SK-N-SH (cell line): Measurements from ENCODE around the gene SYCN.

ENCODE experiments used
- CTCF ChIP-seq: fragments of 200-600 bp; sonication (generic); IDR thresholded peaks from 2 replicates; pipeline ENCODE4 v1.6.1; 2017; ENCODE audit warnings: antibody characterized with exemption, mild to moderate bottlenecking, moderate library complexity
- EP300 ChIP-seq, 2 experiments: IDR thresholded peaks; 2 replicates each; pipeline versions ENCODE4 v1.4.0 to v1.6.1; 2012; ENCODE audit warnings: borderline replicate concordance in 1 of 2, low read depth in 1 of 2, low read length in 1 of 2
- FOSL2 ChIP-seq: IDR thresholded peaks from 2 replicates; pipeline ENCODE4 v1.4.0; 2012; ENCODE audit warnings: low read depth, mild to moderate bottlenecking, moderate library complexity, borderline replicate concordance
- FOXM1 ChIP-seq: IDR thresholded peaks from 2 replicates; pipeline ENCODE4 v1.4.0; 2012; ENCODE audit warnings: low read depth, mild to moderate bottlenecking
- MAX ChIP-seq: IDR thresholded peaks from 2 replicates; pipeline ENCODE4 v1.4.0; 2012; ENCODE audit warnings: low read depth
- NFIC ChIP-seq: IDR thresholded peaks from 2 replicates; pipeline ENCODE4 v1.4.0; 2012; ENCODE audit warnings: borderline replicate concordance
- POLR2AphosphoS5 ChIP-seq: IDR thresholded peaks from 2 replicates; pipeline ENCODE4 v1.6.1; 2012; ENCODE audit warnings: low read depth, low read length
- RCOR1 ChIP-seq: fragments of 150-350 bp; IDR thresholded peaks from 2 replicates; pipeline ENCODE4 v1.6.1; 2017; ENCODE audit warnings: antibody characterized with exemption, low read length
- SIN3A ChIP-seq: IDR thresholded peaks from 2 replicates; pipeline ENCODE4 v1.6.1; 2012; ENCODE audit warnings: low read depth, mild to moderate bottlenecking, low read length, moderate library complexity, borderline replicate concordance
- SMC3 ChIP-seq: IDR thresholded peaks from 2 replicates; pipeline ENCODE4 v1.6.1; 2012; ENCODE audit warnings: low read depth, low read length, improper control_type of control experiment

GRCh38 chr19:39179754-39180153, 24.3 kb downstream of the SYCN start:
- TF ChIP-seq POLR2AphosphoS5 (no peak), MAX (no peak), RCOR1 (no peak), CTCF (no peak), NFIC (no peak), EP300 (IDR thresholded peaks at IDR 0.05; ENCODE audit: borderline replicate concordance in 1 of 2, low read depth in 1 of 2, low read length in 1 of 2) (no peak), SMC3 (no peak), SIN3A (no peak), FOXM1 (no peak), FOSL2 (no peak)
